HG03575 (cell line): ENCODE results near the gene DNAH2.

Source experiments
- ATAC-seq: cut with Tn5 transposase; IDR thresholded peaks from one replicate; pipeline ENCODE4 v1.9.1; 2021; ENCODE audit not compliant: unreplicated experiment, insufficient number of reproducible peaks, low FRiP score; ENCODE audit errors: extremely low read depth

DNAH2 gene

GRCh38 chr17:7881276-7882054 lies 163.9 kb downstream of the DNAH2 start:
- no peak for ATAC-seq

GRCh38 chr17:7882068-7882467 lies 164.5 kb downstream of the DNAH2 start:
- ATAC-seq, result no peak

DNA sequence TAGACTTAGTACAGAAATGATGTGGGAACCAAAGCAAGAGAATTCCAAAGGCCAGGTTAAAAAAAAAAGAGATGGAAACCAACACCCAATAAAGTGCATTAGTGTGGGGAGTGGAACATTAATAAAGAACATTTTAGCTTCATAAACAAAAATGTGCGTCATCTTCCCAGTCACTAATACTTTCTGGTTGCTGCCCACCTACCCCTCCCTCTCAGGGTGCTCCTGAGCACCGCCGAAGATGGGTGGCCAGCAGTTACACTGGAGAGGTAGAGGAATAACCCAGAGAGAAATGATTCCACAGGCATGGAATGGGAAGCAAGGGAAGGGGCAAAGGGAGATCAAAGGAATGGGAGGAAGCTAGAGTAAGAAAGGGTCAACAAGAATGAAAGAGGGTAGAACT lies 165.1 kb downstream of the DNAH2 start:
- no peak for ATAC-seq
